Mammary epithelial cell (primary cell): Measurements from ENCODE around the gene MAGEH1.
"Not testable (repeated sequence)": the region's sequence is repeated elsewhere in the genome, so short reads cannot be mapped to it uniquely, and the experiment has no call there.

Source experiments
- CTCF ChIP-seq, 2 donors: IDR thresholded peaks in 1 of 2; conservative IDR thresholded peaks in 1 of 2; 2 replicates each; pipeline ENCODE4 v1.5.1; 2011 to 2012; ENCODE audit warnings: inconsistent platforms in 2 of 2, low read length in 2 of 2, mild to moderate bottlenecking in 2 of 2, control low read depth in 1 of 2, low read depth in 1 of 2; ENCODE audit not compliant: insufficient read depth in 1 of 2; ENCODE audit errors: extremely low read depth in 1 of 2
- EZH2 ChIP-seq: IDR thresholded peaks from 2 replicates; pipeline ENCODE4 v1.6.1; 2012; ENCODE audit warnings: low read length, inconsistent platforms, borderline replicate concordance

DNA sequence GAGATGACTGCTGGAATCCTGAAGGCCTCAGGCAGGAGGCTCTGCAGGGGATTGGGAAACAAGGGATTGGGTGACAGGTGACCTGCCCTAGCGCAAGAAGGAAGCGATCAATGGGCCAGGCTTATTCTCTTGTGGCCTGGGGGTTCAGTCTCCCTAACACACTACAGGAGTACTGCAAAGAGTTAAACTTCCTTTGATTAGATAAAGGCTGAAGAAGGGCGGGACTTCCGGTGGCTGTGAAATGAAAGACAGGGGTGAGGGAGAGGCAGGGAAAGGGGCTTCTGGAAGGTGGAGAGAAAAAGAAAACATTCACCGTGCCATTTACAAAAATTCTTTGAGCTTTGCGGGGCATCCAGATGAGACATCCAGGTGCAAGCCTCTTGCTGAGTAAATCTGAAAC lies 3.8 kb downstream of the MAGEH1 start:
- not testable (repeated sequence) for TF ChIP-seq CTCF (conservative IDR thresholded peaks at IDR 0.05 in 1 of 2, IDR thresholded peaks at IDR 0.05 in 1 of 2; ENCODE audit: extremely low read depth in 1 of 2, insufficient read depth in 1 of 2, low read depth in 1 of 2, low read length in 2 of 2); EZH2
